ENCODE measurements around the gene CD19.
"Not testable (repeated sequence)": the region's sequence is repeated elsewhere in the genome, so short reads cannot be mapped to it uniquely, and the experiment has no call there.

CD19 gene

DNA sequence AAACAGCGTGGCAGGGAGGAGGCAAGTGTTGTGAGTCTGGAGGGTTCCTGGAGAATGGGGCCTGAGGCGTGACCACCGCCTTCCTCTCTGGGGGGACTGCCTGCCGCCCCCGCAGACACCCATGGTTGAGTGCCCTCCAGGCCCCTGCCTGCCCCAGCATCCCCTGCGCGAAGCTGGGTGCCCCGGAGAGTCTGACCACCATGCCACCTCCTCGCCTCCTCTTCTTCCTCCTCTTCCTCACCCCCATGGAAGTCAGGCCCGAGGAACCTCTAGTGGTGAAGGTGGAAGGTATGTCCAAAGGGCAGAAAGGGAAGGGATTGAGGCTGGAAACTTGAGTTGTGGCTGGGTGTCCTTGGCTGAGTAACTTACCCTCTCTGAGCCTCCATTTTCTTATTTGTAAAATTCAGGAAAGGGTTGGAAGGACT lies at the start of gene CD19:
TSS of gene CD19 (plus strand) at position 171 of the 425 bp plus-strand sequence. CDS start at position 201, 30 bp downstream.
- DNase-seq (ENCODE audit: low read depth, low spot score): no peak

- no peak for DNase-seq (ENCODE audit: low read depth, low spot score)
Observed at GRCh38 chr16:28882551-28883160, 49.1 kb upstream of the CD19 start.

DNA sequence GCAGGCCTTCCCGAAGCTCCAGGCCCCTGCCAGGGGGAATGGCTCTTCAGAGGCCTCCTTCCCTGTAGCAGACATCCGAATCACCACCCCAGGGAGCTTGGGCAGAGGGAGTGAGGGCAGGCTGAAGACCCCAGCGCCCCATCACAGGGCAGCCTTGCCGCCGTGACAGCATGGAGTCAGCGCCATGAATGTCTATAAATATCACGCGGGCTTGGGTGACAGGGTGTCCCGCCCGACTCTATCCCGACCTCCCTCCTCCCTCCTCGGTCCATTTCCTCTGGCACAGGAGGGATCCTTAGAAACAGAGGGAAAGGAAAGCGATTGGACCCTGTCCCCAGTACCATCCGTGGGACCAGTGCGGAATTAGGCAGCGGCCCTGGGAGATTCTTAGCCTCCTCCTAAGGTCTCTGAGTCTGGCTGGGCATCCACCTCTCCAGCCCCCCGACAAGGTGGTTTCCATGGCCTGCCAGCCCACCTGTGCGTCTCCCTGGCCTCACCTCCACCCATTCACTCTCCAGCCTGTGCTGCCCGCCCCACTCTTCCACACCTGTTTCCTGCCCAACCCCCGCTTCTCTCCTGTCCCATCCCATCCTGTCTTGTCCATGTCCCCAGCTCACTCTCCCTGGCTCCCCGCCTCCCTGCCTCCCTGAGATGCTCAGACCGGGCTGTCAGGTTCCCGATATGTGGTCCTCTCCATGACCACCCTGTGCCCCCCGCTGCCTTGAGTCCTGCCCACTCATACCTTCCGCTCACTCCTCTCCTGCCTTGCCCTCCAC lies 48.4 kb upstream of the CD19 start:
- no peak for DNase-seq (ENCODE audit: low read depth, low spot score)

DNA sequence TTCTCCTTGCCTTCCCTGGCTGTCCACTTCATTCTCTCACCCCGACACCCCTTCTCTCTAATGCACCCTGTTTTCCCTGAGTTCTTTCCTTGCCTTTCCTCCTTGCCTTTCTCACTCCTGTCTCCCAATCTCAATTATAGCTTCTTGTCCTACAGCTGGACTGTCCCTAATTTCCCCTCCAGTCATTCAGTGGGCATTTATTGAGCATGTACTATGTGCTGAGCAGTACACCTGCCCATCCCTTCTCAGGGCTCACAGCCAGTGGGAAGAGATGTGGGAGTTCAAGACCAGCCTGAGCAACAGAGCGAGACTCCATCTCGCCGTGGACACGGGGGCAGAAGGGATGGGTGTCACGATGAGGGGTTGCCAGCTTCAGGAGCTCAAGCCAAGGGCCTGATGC lies 47.7 kb upstream of the CD19 start:
- no peak for DNase-seq (ENCODE audit: low read depth, low spot score)

DNA sequence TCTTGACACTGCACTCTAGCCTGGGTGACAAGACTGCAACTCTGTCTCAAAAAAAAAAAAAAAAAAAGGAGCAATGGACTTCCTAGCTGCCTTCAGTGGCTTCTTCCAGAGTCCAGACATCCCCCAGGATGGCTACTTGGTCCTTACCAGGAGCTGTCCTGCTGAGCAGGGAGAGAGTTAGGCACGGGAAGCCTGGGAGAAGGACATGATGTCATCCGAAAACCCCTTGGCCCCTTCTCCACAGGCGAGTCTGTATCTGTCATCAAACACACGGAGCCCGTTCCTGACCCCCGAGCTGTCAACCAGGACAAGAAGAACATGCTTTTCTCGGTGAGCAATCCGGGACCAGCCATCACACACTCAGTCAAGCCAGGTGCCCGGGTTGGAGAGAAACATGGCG lies 44.8 kb upstream of the CD19 start:
- DNase-seq (ENCODE audit: low read depth, low spot score): no peak

DNA sequence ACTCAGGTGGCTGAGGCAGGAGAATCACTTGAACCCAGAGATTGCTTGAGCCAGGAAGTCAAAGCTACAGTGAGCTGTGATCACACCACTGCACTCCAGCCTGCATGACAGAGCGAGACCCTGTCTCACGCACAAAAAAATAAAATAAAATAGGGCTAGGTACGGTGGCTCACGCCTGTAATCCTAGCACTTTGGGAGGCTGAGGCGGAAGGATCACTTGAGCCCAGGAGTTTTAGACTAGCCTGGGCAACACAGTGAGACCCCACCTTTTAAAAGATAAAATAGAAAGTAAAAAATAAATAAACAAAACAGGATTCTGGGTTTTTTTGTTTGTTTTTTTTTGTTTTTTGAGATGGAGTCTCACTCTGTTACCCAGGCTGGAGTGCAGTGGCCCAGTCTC lies 41.4 kb upstream of the CD19 start:
- DNase-seq (ENCODE audit: low read depth, low spot score): not testable (repeated sequence)

DNA sequence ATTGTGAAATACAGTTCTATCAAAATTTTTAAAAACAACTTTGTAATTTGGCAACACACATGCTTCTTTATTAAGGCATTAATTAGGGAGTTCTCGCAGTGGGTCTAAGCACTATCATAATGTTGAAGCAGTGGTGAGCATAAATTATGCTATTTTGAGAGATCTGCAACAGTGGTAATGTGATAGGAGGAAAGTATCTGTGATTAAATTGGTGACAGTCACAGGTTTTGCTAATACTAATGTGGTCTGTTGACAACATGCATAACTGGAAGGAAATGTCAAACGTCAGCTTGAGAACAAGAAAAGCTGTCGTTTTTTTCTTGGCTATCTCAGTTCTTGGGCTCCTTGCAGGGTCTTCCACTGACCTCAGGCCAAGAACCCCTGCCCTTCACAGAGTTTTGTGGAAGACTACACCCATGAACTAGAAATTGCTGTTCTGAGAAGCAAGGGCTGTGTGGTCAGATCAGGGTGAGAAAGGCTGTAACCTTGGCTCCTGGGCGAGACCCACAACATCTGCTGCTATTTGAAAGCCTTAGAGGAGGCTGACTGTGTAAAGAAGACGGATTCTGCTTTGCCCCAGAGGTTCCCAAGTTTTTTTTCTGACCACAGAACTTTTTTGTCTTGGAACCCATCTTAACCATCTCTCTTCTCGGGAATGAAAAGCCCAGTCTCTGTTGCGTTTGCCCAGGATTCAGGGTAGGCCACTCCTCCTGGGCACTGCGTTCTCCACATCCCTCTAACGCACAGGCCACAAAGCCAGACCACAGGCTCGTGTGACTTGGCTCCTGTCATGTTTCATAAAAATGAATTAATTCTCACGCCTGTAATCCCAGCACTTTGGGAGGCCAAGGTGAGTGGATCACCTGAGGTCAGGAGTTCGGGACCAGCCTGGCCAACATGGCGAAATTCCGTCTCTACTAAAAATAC lies 39.5 kb upstream of the CD19 start:
- DNase-seq (ENCODE audit: low read depth, low spot score): no peak

- DNase-seq (ENCODE audit: low read depth, low spot score): no peak
Observed at GRCh38 chr16:28893291-28893690, 38.5 kb upstream of the CD19 start.

GRCh38 chr16:28895609-28896008 lies 36.2 kb upstream of the CD19 start:
- DNase-seq (ENCODE audit: low read depth, low spot score): no peak

- DNase-seq (ENCODE audit: low read depth, low spot score): no peak
Observed at GRCh38 chr16:28897826-28898225, 33.9 kb upstream of the CD19 start.

- no peak for DNase-seq (ENCODE audit: low read depth, low spot score)
Observed at GRCh38 chr16:28898266-28898665, 33.5 kb upstream of the CD19 start.

GRCh38 chr16:28898942-28899341 lies 32.8 kb upstream of the CD19 start:
- DNase-seq (ENCODE audit: low read depth, low spot score): no peak

GRCh38 chr16:28899882-28900590 lies 31.7 kb upstream of the CD19 start:
- no peak for DNase-seq (ENCODE audit: low read depth, low spot score)

GRCh38 chr16:28900601-28901000 lies 31.2 kb upstream of the CD19 start:
- DNase-seq (ENCODE audit: low read depth, low spot score): no peak

- DNase-seq (ENCODE audit: low read depth, low spot score): no peak
Observed at GRCh38 chr16:28901862-28902261, 29.9 kb upstream of the CD19 start.

- DNase-seq (ENCODE audit: low read depth, low spot score): no peak
Observed at GRCh38 chr16:28902909-28903308, 28.9 kb upstream of the CD19 start.

DNA sequence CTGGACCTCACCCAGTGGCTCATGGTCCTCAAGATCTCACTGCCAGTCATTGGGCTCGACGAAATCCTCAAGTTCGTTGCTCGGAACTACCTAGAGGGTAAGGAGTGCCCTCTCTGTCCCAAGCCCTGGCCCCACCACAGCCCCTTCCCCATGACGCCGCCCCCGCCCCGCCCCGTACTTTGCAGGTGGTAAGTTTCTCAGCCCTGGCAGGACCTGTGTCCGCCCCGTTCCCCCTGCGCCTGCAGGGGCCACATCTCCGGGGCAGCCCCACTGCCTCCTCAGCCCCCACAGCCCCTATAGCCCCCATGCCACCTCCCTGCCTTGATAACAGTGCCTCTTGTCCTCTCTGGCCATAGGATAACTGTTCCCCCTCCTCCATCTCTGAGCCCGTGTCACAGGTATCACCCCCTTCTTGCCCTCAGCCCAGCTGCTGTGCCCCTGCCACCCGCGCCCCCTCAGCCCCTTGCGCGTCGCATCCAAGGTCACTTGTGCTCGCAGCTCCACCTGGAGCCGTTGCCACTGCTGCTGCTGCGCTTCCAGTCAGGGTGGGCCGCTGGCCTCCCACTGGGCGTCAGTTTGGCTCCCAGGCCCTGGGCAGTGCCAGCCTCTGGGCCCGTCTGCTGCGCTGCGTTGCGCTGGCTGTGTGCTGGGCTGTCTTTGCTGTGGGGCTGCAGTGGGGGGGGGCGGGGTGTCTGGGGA lies 28.3 kb upstream of the CD19 start:
- no peak for DNase-seq (ENCODE audit: low read depth, low spot score)

DNA sequence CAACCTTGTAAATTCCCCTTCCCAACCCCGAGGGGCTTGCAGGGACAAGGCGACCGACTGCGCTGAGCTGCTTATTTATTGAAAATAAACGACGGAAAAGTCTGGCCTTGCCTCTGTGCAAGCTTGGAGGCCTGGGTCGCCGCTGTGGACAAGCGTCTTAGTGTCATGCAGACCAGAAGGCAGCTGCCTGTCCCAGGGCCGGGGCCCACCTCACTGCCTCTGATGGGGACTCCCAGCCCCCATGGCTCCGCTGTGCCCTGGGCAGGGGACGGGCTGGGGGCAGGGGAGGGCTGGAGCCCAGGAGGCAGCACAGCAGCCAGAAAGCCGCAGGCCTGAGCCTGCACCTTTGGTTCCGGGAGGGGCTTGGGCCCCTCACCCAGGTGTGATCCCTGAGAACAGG lies 27.4 kb upstream of the CD19 start:
- no peak for DNase-seq (ENCODE audit: low read depth, low spot score)

GRCh38 chr16:28904828-28905227 lies 26.9 kb upstream of the CD19 start:
- DNase-seq (ENCODE audit: low read depth, low spot score): no peak

DNA sequence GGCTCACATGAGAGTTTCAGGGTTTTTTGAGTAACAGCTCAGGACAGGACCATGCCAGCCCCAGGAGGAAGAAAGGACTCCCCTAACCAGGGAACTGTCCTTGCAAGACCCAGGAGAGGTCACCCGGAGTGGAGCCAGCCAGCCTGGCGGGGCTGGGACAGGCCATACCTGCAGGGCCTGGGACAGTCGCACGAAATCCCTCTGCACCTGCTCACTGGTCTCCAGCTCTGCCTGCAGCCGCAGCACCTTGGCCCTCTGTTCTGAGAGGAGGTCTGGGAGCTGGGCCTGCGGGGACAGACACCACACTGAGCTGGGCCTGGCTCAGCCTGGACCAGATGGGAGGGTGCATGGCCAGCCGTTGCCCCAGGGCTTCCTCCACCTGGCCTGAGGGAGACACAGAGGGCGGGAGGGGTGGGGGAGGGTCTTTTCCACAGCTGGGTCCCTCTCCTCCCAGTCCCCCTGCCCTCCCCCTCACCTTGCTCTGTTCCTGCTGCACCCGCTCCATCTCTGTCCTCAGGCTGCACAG lies 26.5 kb upstream of the CD19 start:
- no peak for DNase-seq (ENCODE audit: low read depth, low spot score)

Measured in brain pericyte (primary cell).